Adrenal gland (tissue), 12 donors: ENCODE data around the gene MPDZ. TPM values are rescaled to one million over a fixed set of nuclear protein-coding genes. Genes with fewer than 3 reads are reported as not detected.

ENCODE experiments used
- DNase-seq, 7 donors: peaks; one replicate each; pipeline ENCODE4 v3.0.0-alpha.2; 2019 to 2020
- H3K27ac ChIP-seq, 5 donors: fragments of 200-600 bp; sonication (generic) in 4 of 5; 1 replicate in 3 of 5; 2 replicates in 2 of 5; pipeline versions ENCODE4 v1.5.1 to v1.8.0; 2016 to 2020; ENCODE audit warnings: mild to moderate bottlenecking in 1 of 5
- H3K27me3 ChIP-seq: fragments of 200-600 bp; 2 replicates; pipeline ENCODE4 v1.8.0; 2021
- H3K36me3 ChIP-seq, 2 donors: fragments of 200-600 bp; replicated peaks in 1 of 2; 1 replicate in 1 of 2; 2 replicates in 1 of 2; pipeline versions ENCODE4 v1.5.1 to v1.8.0; 2018 to 2022
- H3K4me1 ChIP-seq, 2 donors: fragments of 200-600 bp; replicated peaks in 1 of 2; 1 replicate in 1 of 2; 2 replicates in 1 of 2; pipeline versions ENCODE4 v1.5.1 to v1.8.0; 2018 to 2021
- H3K4me3 ChIP-seq, 4 donors: fragments of 200-600 bp; sonication (generic) in 3 of 4; one replicate each; pipeline ENCODE4 v1.5.1; 2016 to 2018
- H3K9me3 ChIP-seq, 3 donors: fragments of 200-600 bp; sonication (generic) in 1 of 3; replicated peaks in 1 of 3; 1 replicate in 2 of 3; 2 replicates in 1 of 3; pipeline versions ENCODE4 v1.5.1 to v1.8.0; 2016 to 2021
- CTCF ChIP-seq, 6 experiments: fragments of 450-650 bp in 4 of 6; fragments of 200-600 bp in 2 of 6; sonication (generic) in 1 of 6; IDR thresholded peaks; 1 replicate in 5 of 6; 2 replicates in 1 of 6; pipeline versions ENCODE4 v1.5.1 to v1.8.0; 2016 to 2021; ENCODE audit warnings: antibody characterized with exemption in 6 of 6, mild to moderate bottlenecking in 2 of 6, moderate library complexity in 1 of 6
- POLR2A ChIP-seq, 2 donors: fragments of 450-650 bp; IDR thresholded peaks; one replicate each; pipeline ENCODE4 v1.6.1; 2017; ENCODE audit warnings: antibody characterized with exemption in 2 of 2, mild to moderate bottlenecking in 2 of 2, moderate library complexity in 1 of 2
- WGBS, 4 donors: extraction: QIAGEN DNeasy Blood & Tissue Kit in 2 of 4; methylation state at CpG; one replicate each; pipeline versions ENCODE4 v1.1.5 to v1.1.7; 2013 to 2017; 5-methylcytosine and 5-hydroxymethylcytosine counted together
- intact Hi-C, 2 donors: fragments of 100-400 bp; cut with DNase I; formaldehyde crosslinking; loops; one replicate each; pipeline versions ENCODE4 v1.14.1 to v1.15.0; 2022 to 2023
- polyA plus RNA-seq, 3 donors: library from polyadenylated mRNA; stranded (reverse); fragments of 200-250 nt in 2 of 3; fragments of 350-450 nt in 1 of 3; fragmentation: Illumina TruSeq in 1 of 3; extraction: RNeasy Lipid Tissue Mini Kit (QIAGEN cat#74804) in 1 of 3; gene quantifications; one replicate each; pipeline ENCODE4 v1.2.3, GENCODE V29; 2013 to 2014
- total RNA-seq, 9 donors: library from RNA; depleted of rRNA in 4 of 9; stranded (reverse); fragments of >200 nt in 4 of 9; fragments of 120-200 nt in 1 of 9; fragmentation: NEBNext Ultra II Directional in 1 of 9; extraction: Animal tissue kit (Norgen Biotek cat#: 25700) in 1 of 9; gene quantifications; one replicate each; pipeline versions ENCODE4 v1.1.0 to v1.2.4, GENCODE V29; 2013 to 2023
- donor health status: healthy with polysubstance abuse.
- donor health status: Bipolar disorder and iron deficiency.
- donor health status: DM: yes; HTN: yes; CAD: no.
- donor health status: DM: no; HTN: no; CAD: no.
- donor health status: DM: no; HTN: no; CAD: no.
- donor health status: DM: yes; HTN: yes; CAD: no.

The MPDZ gene
- total and polyA plus RNA-seq, 12 donors = 10.7 to 46.0 (median 27.7) TPM

GRCh38 chr9:13113216-13113615, 166.3 kb downstream of the MPDZ start:
- Histone ChIP-seq H3K4me3 (no peak overlapping the region), H3K27ac (no peak overlapping the region), H3K36me3 (peaks cover 0 to 12% of the 10 kb centered on the region in 2 donors), H3K4me1 (peaks cover 0 to 7% of the 10 kb centered on the region in 2 donors), H3K27me3 (no peaks in the 10 kb centered on the region), H3K9me3 (no peaks in the 10 kb centered on the region)
- 69 to 78% (median 73%) methylated on average over 3 of the region's 3 CpGs for WGBS, 4 donors
- TF ChIP-seq POLR2A (IDR thresholded peaks at IDR 0.05) (no peak), CTCF (IDR thresholded peaks at IDR 0.05) (no peak)
- DNase-seq = no peak
- intact Hi-C loops = no loop called here

- peaks cover 0 to 16% of the 10 kb centered on the region in 2 donors for H3K36me3 ChIP-seq
- 83 to 97% (median 92%) methylated on average over 2 of the region's 2 CpGs for WGBS, 4 donors
- intact Hi-C loops = no loop called here
These were observed 167.7 kb downstream of the MPDZ start for GRCh38 chr9:13111778-13112177.

GRCh38 chr9:13110766-13111417, 168.6 kb downstream of the MPDZ start:
- 33 to 44% (median 36%) methylated on average over 3 of the region's 3 CpGs for WGBS, 4 donors
- intact Hi-C loops = no loop called here
- DNase-seq = peak in 6 of 7 donors; percentile 34 to 61 (median 49)
- H3K27ac ChIP-seq = no peak overlapping the region
- peaks cover 0 to 7% of the 10 kb centered on the region in 2 donors for H3K4me1 ChIP-seq
- no peak overlapping the region for H3K4me3 ChIP-seq
- no peaks in the 10 kb centered on the region for H3K27me3 ChIP-seq
- no peak for TF ChIP-seq CTCF (IDR thresholded peaks at IDR 0.05)
- no peak for TF ChIP-seq POLR2A (IDR thresholded peaks at IDR 0.05)
- peaks cover 0 to 17% of the 10 kb centered on the region in 2 donors for H3K36me3 ChIP-seq
- H3K9me3 ChIP-seq = no peaks in the 10 kb centered on the region

More at GRCh38 chr9:13111778-13112177, 167.7 kb downstream of the MPDZ start:
- no peaks in the 10 kb centered on the region for H3K27me3 ChIP-seq
- no peak overlapping the region for H3K27ac ChIP-seq
- TF ChIP-seq POLR2A (IDR thresholded peaks at IDR 0.05) = no peak
- no peak for TF ChIP-seq CTCF (IDR thresholded peaks at IDR 0.05)
- no peak for DNase-seq
- H3K9me3 ChIP-seq = no peaks in the 10 kb centered on the region
- H3K4me1 ChIP-seq = peaks cover 0 to 7% of the 10 kb centered on the region in 2 donors
- H3K4me3 ChIP-seq = no peak overlapping the region

GRCh38 chr9:13109781-13110180, 169.7 kb downstream of the MPDZ start:
- Histone ChIP-seq H3K27me3 (no peaks in the 10 kb centered on the region), H3K36me3 (peaks cover 0 to 17% of the 10 kb centered on the region in 2 donors), H3K4me3 (no peak overlapping the region), H3K9me3 (no peaks in the 10 kb centered on the region), H3K27ac (no peak overlapping the region), H3K4me1 (peaks cover 0 to 7% of the 10 kb centered on the region in 2 donors)
- intact Hi-C loops = no loop called here
- WGBS, 4 donors = 87 to 95% (median 91%) methylated on average over 5 of the region's 5 CpGs
- DNase-seq = no peak
- TF ChIP-seq POLR2A (IDR thresholded peaks at IDR 0.05) (no peak), CTCF (IDR thresholded peaks at IDR 0.05) (no peak)
